ENCODE measurements around the gene UTP14C.
A peak's percentile ranks its signal among the peaks of the same experiment; 100 is the strongest.
"Not testable (repeated sequence)": the region's sequence is repeated elsewhere in the genome, so short reads cannot be mapped to it uniquely, and the experiment has no call there.

Gene UTP14C

DNA sequence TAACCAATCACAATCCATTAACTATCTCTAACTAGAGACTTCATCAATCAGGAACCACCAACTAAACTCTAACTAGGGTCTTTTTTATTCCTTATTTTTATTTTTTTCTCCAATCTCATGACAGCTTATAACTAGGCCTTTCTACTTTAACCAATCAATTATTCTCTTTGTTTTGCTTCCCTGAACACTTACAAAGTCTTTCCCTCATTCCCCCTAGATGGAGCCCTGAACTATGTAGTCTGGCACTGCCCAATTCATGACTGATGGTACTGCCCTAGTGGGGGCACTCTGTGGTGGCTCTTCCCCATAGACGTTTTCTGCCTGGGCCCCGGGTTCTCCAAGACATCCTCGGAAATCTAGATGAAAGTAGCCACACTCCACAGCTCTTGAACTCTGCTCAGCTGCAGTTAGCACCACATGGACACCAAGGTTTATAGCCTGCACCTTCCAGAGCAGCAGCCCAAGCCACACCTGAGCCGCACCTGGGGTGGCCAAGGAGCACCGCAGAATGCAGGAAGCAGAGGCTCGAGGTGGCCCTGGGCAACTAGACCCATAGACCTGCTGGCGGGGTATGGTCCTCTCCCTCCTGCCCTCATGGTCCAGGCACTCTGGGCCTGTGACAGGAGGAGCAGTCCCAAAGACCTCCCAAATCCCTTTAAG, 19.9 kb upstream of the UTP14C start:
- no peak for DNase-seq

DNA sequence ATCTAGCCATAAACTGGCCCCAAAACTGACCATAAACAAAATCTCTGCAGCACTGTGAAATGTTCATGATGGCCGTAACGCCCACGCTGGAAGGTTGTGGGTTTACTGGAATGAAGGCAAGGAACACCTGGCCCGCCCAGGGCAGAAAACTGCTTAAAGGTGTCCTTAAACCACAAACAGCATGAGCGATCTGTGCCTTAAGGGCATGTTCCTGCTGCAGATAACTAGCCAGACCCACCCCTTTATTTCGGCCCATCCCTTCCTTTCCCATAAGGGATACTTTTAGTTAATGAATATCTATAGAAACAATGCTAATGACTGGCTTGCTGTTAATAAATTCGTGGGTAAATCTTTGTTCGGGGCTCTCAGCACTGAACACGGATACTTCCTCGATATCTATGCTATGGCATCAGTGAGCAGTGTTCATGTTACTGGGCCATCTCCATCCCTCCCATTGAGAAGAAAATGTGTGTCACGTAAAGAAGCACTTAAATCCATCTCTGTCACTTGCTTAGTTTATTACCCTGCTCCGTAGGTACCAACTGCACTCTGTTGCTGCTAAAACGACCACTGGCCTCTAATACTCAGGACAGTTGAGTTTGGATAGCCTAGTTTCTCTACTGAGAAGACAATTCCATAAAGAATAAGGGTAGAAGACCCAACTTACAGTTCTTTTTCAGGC, 18.5 kb upstream of the UTP14C start:
- DNase-seq: no peak

DNA sequence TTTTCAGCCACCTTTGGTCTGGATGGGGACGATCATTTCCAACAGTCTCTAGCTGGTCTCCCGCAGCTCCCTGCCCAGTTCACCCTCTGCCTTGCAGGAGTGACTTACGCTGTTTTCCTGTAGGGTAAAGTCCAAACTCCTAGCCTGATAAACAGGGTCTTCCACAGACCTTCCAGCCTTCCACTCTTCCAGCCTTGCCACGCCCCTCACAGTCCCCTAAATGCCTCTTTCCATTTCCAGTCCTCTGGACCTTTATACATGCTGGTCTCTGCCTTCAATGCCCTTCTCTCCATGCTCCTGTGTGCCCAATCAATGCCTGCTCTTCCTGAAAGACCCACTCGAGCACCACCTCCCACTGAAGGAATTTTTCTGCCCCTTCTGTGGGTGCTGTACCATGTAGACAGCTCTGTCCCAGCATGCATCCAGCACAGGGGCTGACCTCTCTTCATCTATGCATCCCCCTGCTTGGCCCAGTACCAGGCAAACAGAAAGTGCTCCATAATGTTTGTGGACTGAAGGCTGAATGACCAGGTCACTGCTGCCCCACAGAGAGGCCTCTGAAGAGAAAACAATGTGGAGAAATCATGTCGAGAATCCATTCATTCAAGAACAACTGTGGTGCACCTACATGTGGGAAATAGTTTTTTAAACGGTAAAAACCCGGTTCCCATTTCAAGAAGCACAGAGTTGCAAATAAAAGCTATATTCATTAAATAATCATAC, 17.8 kb upstream of the UTP14C start:
- DNase-seq: no peak

DNA sequence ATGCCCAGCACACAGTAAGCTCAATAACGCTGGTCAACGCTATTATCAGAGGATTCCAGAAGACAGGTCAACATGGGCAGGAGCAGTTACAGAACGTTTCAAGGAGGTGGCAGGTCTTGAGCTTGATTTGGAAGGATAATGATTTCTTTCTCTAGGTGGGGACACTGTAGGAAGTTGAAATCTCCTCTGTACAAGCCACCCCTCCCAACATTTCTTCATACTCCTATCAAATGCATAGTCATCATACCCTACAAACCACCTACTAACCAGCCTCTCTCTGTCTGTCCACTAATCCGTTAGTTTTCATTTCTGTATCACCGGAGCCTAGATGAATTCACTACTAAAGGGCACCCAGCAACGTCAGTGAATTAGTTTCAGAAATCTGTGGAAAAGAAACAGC, 14.5 kb upstream of the UTP14C start:
- no peak for DNase-seq

DNA sequence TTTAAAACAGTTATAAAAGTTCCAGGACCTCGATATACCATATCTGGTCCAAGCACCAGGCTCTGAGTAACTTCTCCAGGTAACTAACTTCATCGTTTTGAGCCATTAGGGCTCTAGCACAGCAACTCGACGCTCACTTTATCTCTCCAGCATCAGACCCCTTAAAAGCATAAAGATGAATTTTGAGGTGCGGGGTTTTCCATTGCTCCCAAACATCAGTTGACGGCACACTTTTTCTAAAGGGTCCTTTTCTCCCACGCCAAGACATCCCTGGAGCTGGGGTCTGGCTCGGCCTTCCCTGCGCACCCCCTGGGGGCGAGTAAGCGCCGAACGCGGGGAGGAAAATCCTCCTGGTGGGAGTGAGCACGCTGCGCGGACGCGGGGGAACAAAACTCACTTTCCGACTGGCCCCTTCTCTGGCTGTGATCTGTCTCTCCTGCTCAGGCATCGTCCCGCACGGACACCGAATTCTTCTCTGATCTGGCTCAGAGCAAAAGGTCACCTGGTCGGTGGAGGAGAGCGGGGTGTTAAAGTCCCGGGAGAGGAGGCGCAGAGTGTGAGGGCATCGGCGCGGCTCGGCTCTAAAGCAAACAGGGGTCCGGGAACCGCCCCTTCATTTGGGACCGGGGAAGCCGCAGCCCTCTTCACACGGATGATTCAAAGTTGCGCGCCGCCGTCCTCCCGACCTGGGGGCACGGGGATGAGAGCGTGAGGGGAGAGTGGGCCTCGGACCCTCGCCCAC, 13.4 kb upstream of the UTP14C start, which contains the start of gene ATP7B:
ATP7B (minus strand) TSS at position 561 of the 742 bp plus-strand sequence; CDS start at position 448, 113 bp downstream.
- DNase-seq: no peak

DNA sequence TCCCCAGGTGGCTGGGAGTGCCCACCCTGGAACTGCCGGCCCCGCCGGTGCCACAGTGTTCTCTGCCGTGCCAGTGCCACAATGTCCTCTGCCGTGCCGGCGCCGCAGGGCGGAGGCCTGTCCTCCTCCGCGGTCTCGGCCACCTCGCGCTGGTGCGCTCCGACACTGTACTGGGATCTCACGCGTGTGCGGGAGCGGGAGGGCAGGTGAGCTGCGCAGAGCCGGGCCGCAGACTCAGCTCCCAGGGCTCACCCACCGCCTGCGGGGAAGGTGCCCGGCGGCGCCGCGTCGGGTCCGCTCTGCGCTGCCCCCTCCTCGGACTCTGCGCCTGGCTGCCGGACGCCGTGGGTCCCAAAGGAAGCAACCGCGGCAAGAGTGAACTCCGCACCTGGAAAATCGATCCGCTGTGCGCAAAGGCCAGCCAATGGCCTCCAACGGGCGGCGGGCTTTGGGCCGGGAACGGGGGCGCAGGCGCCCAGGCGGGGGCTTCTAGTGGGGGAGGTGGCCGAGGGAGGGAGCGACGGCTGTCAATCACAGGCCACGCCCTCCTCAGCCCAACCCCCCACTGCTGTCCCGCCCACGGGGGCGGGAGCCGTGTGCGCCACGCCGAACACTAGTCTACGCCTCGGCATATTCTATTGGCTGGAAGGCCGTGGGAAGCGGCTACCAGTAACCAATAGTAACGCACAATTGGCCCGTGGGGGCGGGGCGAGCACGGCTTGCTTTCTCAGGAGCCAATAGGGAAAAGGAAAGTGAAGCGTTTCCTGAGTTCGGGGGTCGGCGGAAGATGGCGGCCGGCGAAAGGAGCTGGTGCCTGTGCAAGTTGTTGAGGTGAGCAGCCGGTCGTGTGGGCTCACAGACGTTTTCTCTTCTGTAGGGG, 12.6 kb upstream of the UTP14C start, which contains the start of gene ALG11:
ALG11 (plus strand) TSS at position 767 of the 880 bp plus-strand sequence; CDS start at position 788, 21 bp downstream.
- DNase-seq: peak; percentile 95

DNA sequence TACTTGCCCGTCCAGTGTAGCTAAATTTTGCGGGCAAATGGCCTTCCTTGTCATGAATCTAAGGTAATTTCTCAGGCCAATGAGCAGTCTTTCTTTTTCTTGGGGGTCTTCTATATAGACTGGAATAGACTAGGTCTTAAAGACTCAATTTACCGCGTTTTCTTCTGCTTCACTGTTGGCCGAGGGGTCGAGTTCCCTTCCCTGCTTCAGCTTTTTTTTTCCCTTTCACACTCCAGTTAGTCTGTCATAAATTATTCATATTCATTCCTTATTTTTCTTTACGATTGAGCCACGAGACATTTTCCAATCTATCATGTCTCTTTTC, 12.0 kb upstream of the UTP14C start:
- no peak for DNase-seq

DNA sequence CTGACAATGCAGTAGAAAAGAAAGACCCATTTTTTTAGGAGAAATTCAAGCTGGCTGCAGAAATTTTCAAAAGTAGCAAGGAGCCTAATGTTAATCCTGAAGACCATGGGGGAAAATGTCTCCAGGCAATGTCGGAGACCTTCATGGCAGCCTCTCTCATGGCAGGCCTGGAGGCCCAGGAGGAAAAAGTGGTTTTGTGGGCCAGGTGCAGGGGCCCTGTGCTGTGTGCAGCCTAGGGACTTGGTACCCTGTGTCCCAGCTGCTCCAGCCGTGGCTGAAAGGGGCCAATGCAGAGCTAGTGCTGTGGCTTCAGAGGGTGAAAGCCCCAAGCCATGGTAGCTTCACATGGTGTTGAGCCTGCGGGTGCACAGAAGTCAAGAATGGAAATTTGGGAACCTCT, 8.2 kb upstream of the UTP14C start:
- DNase-seq: no peak

DNA sequence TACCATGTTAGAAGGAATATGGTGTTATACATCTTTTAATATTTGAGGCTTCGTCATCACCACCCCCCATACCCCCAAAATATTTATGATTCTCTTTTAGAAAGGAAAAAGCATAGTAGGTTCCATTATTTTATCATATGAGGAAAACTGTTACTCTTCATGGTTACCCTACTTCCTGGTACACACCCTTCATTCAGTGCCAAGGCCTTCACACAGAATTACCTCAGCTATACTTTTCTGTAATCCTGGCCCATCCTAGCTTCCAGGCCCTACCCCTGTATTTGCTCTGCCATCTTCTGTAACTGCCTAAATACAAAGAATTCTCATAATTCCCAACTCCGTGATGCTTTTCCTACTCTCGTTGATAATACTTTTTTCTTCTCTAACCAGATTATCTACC, 4.3 kb upstream of the UTP14C start:
- DNase-seq: no peak

DNA sequence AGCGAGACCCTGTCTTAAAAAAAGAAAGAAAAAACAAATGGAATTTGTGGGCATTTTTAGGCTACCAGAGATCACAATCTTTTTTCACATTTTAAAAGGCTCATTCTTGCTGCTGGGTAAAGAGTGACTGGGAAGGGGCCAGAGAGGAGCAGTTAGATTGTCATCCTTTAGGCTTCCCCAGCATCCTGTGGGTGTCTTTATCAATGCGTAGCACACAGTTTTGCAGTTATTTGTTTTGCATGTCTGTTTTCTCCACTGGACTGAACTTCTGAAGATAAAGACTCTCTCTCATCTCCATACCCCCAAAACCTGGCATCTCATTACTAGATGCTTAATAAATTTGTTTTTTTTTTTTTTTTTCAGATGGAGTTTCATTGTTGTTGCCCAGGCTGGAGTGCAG, 2.1 kb upstream of the UTP14C start:
- DNase-seq: no peak

DNA sequence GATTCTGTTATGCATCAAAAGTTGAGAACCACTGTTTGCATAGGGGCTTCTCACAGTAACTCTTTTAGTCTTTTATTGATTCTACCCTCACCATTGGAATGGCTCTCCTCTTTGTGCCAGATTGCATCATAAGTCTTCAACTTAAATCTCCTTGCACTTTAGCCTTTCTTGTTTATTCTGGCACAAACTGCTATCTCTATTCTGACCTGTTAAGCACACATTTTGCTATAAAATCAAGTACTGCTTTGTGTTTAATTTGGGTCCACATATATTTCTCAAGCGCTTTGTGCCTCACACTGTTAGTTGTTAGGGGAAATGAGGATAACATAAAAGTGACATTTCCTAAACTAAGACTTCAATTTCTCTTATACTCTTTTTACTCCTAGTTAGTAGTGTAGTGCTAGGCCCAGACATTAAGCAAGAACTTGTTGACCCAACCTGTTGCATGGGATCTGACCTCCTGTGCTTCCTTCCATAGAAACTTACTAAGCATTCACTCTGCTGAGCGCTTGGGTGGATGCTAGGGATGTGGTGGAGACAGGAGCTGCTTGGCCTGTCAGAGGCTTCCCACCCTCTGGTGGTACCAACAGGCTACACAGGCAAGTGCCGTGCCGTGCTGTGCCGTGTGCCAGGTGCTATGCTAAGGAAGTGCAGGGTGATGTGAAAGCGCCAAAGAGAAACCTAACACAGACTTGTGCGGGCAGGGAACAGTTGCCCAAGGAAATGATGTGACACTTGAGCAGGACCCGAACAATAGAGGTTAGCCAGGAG, 1.2 kb downstream of the UTP14C start:
- no peak for DNase-seq

DNA sequence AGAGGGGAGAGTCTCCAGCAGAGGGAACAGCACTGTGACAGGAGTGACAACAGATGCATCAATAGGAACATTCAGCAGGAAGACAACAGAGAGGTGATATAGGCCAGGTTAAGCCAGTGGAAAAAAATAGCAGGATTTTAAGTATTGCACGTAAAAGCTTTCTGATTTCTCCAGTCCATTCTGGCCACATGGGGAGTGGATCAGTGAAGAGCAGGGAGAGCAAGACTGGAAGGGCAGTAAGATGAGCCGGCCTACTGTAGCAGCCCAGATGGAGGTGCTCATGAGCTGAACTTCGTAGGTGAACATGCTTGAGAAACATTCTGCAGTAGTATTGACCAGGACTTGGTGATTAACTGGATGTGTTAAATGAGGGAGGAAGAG, 1.7 kb downstream of the UTP14C start:
- DNase-seq: no peak

DNA sequence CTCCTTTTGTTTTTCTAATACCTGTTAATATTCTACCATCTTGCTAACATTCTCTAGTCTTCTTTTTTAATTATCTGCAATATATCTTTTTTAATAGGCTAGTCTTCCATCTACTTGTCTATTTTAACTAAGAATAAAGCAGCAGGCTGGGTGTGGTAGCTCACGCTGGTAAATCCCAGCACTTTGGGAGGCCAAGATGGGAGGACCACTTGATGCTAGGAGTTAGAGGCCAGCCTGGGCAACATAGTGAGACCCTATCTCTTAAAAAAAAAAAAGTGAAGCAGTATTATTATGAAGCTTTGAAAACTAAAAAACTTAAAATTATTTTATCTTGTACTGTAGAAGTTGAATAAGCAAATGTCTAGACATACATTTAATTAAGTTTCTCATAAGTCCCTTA, 3.3 kb downstream of the UTP14C start:
- DNase-seq: no peak

DNA sequence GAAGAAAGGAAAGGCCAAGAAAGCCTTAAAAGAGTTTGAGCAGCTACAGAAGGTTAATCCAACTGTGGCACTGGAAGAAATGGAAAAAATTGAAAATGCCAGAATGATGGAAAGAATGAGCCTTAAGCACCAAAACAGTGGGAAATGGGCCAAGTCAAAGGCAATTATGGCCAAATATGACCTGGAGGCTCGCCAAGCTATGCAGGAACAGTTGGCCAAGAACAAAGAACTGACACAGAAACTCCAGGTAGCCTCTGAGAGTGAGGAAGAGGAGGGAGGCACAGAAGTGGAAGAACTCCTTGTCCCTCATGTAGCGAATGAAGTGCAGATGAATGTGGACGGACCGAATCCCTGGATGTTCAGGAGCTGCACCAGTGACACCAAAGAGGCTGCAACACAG, 5.1 kb downstream of the UTP14C start:
- DNase-seq: no peak

DNA sequence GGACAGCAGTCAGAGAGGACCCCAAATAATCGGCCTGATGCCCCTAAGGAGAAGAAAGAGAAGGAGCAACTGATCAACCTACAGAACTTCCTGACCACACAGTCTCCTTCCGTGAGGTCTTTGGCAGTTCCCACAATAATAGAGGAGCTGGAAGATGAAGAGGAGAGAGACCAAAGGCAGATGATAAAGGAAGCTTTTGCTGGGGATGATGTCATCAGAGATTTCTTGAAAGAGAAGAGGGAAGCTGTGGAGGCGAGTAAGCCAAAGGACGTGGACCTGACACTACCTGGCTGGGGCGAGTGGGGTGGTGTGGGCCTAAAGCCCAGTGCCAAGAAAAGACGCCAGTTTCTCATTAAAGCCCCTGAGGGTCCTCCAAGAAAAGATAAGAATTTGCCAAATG, 5.9 kb downstream of the UTP14C start:
- DNase-seq: not testable (repeated sequence)

DNA sequence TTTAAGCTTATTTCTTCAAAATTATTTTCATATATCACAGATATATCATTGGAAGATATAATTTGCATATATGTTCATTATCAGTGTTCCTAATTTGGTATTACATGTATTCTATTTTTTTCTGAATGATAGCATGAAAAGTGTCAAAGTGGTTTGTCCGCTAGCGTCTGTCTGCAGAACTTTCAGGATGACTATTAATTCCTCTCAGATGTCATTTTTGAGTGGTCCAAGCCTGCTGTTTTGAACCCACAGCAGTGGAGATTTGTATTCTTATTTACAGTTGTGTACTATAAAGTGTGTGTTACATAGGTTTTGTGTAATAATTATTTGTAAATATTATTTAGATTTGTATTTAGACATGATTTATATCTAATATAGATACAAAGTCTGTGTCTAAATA, 8.5 kb downstream of the UTP14C start:
- no peak for DNase-seq

DNA sequence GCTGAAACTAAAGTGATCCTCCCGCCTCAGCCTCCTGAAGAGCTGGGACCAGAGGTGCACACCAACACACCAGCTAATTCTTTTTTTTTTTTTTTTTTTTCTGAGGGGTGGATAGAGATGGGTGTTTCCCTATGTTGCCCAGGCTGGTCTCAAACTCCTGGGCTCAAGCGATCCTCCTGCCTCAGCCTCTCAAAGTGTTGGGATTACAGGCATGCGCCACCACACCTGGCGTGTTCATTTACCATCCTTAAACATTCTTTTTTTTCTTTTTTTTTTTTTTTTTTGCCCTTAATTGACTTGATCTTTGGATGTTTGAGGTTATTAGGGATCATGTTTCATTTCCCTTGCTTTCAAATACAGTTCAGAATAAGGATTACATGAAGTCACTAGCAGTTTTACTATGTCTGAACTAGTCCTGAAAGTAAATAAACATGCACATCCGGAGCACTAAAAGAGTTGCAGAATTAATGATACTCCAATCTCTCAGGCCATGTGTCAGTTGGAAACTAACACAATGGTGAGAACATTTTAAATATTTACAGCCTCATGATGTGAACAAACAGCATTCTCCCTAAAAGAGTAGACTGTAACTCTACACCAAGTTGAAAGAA, 10.2 kb downstream of the UTP14C start:
- no peak for DNase-seq

DNA sequence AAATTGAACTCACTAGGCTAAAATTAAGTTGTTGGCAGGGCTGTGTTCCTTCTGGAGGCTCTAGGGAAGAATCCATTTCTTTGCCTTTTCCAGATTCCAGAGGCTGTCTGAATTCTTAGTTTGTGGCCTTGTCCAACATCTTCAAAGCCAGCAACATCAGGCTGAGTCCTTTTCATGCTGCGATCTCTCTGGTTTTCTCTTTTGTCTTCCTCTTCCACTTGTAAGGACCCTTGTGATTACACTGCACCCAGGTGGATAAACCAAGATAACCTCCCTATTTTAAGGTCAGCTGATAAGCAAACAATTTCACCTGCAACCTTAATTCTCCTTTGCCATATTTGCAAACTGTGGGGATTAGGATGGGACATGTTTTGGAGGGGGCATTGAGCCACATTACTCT, 11.5 kb downstream of the UTP14C start:
- DNase-seq: no peak

DNA sequence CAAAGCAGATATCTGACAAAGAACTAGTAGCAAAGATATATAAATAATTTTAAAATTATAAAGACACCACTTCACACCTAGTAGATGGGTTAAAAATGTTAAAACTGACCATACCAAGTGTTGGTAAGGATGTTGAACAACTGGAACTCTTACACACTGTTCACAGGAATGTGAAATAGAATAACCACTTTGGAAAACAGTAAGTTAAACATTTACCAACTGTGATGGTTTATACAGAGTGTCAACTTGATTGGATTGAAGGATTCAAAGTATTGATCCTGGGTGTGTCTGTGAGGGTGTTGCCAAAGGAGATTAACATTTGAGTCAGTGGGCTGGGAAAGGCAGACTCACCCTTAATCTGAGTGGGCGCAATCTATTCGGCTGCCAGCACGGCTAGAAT, 19.2 kb downstream of the UTP14C start:
- DNase-seq: no peak

DNA sequence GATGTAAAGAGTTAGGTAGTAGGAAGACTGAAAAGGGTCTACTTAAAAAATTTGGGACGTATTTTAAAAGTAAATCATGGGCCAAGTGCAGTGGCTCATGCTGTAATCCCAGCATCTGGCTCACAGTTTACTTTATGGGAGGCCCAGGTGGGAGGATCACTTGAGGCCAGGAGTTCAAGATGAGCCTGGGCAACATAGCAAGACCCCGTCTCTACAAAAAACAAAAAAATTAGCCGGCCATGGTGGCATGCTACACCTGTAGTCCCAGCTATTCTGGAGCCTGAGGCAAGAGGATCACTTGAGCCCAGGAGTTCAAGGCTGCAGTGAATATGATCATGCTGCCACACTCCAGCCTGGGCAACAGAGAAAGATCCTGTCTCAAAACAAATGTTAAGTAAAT, 23.0 kb downstream of the UTP14C start:
- DNase-seq: no peak

DNA sequence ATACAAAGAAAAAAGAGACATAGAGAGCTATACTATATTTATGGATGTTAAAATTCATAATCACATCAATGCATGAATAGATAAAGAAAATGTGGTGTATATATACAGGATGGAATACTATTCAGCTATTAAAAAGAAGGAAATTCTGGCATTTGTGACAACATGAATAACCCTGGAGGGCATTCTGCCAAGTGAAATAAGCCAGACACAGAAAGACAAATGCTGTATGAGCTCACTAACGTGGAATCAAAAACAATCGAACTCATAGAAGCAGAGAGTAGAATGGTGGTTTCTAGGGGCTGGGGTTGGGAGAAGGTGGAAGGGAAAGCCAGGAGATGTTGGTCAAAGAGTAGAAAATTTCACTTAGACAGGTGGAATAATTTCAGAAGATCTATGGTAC, 24.0 kb downstream of the UTP14C start:
- DNase-seq: no peak
